ENCODE measurements around the gene GPR183.

DNA sequence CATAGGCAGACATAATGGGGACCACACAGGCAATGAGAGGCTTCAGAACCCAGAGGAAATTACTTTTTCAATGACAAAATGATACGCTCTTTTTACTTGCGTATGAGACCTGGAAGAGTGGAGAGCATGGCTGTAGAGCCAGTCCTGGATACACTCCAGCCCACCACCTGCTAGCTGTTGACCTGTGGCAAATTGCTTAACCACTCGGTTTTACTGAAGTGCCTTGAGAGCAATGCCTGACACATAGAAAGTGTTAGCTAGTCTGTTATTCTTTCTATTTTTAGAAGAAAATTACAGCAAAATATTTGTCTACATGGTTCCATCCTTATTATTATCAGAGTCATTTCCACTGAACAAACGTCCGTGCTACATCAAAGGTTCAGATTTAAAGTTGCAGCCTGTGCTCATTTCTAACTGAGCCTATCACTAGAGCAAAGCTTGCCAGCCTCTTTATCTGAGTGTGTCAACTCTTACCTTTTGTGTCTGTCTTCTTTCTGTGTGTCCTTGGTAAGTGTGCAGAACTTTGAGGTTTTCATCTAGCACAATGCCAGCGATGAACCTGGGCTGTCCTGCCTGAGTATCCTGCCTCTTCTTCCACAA is 9.6 kb upstream of the GPR183 start:
- TF ChIP-seq, protein P1, sequence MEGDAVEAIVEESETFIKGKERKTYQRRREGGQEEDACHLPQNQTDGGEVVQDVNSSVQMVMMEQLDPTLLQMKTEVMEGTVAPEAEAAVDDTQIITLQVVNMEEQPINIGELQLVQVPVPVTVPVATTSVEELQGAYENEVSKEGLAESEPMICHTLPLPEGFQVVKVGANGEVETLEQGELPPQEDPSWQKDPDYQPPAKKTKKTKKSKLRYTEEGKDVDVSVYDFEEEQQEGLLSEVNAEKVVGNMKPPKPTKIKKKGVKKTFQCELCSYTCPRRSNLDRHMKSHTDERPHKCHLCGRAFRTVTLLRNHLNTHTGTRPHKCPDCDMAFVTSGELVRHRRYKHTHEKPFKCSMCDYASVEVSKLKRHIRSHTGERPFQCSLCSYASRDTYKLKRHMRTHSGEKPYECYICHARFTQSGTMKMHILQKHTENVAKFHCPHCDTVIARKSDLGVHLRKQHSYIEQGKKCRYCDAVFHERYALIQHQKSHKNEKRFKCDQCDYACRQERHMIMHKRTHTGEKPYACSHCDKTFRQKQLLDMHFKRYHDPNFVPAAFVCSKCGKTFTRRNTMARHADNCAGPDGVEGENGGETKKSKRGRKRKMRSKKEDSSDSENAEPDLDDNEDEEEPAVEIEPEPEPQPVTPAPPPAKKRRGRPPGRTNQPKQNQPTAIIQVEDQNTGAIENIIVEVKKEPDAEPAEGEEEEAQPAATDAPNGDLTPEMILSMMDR (IDR thresholded peaks at IDR 0.05; ENCODE audit: control extremely low read depth in 1 of 3, insufficient read depth in 1 of 3, low read depth in 1 of 3, low read length in 3 of 3), result no peak
- no peak for TF ChIP-seq RFX5 (IDR thresholded peaks at IDR 0.05; ENCODE audit: borderline replicate concordance, low read depth, low read length)
- no peak for TF ChIP-seq RNF2 (IDR thresholded peaks at IDR 0.05; ENCODE audit: borderline replicate concordance, low read depth, low read length, missing control alignments, poor library complexity, severe bottlenecking)
- TF ChIP-seq JUND (IDR thresholded peaks at IDR 0.05; ENCODE audit: low read length), result no peak
- TF ChIP-seq EZH2 (IDR thresholded peaks at IDR 0.05; ENCODE audit: low read depth, low read length, severe bottlenecking), result no peak
- TF ChIP-seq RBBP5 (IDR thresholded peaks at IDR 0.05; ENCODE audit: borderline replicate concordance, low read depth, low read length), result no peak
- no peak for TF ChIP-seq JUN (IDR thresholded peaks at IDR 0.05; ENCODE audit: low read depth, low read length)
- no peak for TF ChIP-seq HDAC2 (IDR thresholded peaks at IDR 0.05; ENCODE audit: borderline replicate concordance in 1 of 2, low read depth in 2 of 2, low read length in 2 of 2)
- no peak for TF ChIP-seq GTF2F1 (IDR thresholded peaks at IDR 0.05; ENCODE audit: borderline replicate concordance, low read depth, low read length)
- no peak for TF ChIP-seq EGR1 (IDR thresholded peaks at IDR 0.05; ENCODE audit: borderline replicate concordance, low read depth, low read length)
- TF ChIP-seq ZNF274 (IDR thresholded peaks at IDR 0.05; ENCODE audit: borderline replicate concordance, extremely low read depth, low read length), result no peak
- TF ChIP-seq EP300 (IDR thresholded peaks at IDR 0.05; ENCODE audit: borderline replicate concordance in 1 of 2, low read depth in 2 of 2, low read length in 2 of 2), result no peak
- TF ChIP-seq POLR2A (IDR thresholded peaks at IDR 0.05; ENCODE audit: control extremely low read depth in 1 of 2, low read depth in 2 of 2, low read length in 2 of 2), result no peak
